GM19193 (cell line): ENCODE results near the gene DNAJC7.
A peak's percentile ranks its signal among the peaks of the same experiment; 100 is the strongest.

ENCODE experiments used
- POLR2A ChIP-seq: IDR thresholded peaks from 4 replicates; pipeline ENCODE4 v1.6.1; 2011; ENCODE audit not compliant: insufficient read depth, insufficient read length; ENCODE audit errors: extremely low read depth

The DNAJC7 gene

DNA sequence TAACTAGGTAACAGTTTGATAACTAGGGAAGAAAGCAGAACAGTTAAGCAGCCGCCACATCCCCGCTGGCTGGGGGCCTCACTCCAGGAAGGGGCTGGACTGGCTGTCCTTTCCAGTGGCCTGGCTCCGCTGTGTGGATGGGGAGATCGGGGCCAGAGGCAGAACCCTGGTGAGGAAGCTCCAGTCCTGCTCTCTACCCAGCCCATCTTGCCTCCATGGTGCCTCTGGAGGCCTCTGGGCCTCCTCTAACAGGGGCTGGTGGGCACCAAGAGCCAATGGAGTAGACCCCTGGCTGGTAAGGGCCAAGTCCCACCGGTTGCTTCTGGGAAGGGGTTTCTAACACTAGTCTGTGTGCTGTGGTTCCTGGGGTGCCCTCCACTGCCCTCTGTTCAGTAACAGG, 42.6 kb downstream of the DNAJC7 start:
- no peak for TF ChIP-seq POLR2A

- TF ChIP-seq POLR2A: no peak
These were observed 43.2 kb downstream of the DNAJC7 start for GRCh38 chr17:41974031-41974430.

- peak; percentile 3 for TF ChIP-seq POLR2A
These were observed 43.8 kb downstream of the DNAJC7 start for GRCh38 chr17:41973408-41973811.

DNA sequence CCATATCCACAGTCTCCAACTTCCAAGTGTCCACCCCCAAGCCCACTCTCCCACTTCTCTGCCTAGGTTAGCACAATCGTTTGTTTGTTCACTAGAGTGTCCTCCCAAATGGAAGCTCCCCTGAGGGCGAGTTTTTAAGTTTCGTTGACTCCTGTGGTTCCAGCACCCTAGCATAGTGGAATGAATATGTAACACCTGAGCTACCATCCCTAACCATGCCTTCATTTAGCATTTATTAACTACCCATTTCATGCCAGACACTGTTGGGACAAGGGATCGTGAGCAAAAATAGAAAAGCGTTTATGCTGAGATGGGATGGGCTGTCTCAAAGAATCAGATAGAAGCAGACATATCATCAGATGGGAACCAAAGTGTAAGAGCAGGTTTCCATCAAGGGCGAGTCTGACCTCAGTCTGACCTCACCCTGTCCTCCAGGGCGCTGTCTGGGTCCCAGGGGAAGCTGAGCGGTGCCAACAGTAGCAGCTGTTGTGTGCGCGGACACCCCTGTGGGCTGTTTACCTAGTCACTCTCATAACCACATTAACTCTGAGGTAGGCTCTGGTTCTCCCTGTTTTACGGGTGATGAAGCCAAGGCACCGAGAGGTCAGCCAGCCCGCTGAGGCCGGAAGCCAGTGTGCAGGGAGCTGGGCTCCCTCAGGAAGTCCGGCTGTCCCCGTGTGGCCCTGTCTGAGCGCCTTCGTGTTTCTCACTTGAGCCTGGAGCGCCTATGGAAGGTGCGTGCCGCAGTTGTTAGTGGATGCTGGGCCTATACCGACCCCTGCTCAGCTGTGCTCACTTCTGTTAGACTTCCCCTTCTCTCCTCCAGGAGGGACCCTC, 44.5 kb downstream of the DNAJC7 start:
- TF ChIP-seq POLR2A: peak; percentile 23

- peak; percentile 34 for TF ChIP-seq POLR2A
These were observed 45.3 kb downstream of the DNAJC7 start for GRCh38 chr17:41971721-41972523.

- peak; percentile 17 for TF ChIP-seq POLR2A
These were observed 46.3 kb downstream of the DNAJC7 start for GRCh38 chr17:41970901-41971331.

GRCh38 chr17:41968676-41969075, 48.6 kb downstream of the DNAJC7 start:
- TF ChIP-seq POLR2A: no peak

GRCh38 chr17:41967921-41968578, 49.2 kb downstream of the DNAJC7 start:
- no peak for TF ChIP-seq POLR2A

DNA sequence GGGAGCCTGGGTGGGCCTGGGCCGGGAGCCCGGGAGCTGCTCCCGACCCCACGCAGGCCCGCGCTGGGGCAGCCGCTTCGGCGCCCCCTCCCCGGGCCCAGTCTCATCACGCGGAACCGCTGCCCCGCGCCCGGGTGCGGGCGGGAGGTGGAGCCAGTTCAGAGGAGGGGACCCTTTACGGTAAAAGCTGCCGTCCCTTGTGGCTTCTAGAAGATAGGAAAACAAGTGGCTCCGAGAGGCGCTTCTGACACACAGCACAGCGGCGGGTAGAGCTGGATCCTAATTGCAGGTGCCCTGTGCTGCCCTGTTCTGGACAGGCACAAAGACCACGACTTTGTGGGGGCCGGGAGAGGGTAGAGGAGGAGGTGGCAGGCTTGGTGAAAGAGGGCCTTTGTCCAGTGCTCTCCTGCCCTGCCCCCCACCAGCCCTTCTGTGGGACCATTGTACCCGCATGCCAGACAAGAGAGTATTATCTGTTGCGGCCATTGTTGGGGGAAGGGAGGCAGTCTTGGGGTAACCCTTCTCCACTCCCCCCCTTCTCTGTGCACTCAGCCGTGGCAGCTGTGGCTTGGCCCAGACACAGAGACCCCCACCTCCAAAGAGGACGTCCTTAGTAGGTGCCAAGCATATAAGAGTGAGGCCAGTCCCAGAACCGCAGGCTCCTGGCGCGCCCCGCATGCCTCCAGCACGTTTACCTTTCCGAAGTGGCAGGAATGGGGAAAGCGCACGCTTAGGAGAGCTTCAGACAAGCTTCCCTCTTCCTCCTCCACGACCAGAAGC, 49.9 kb downstream of the DNAJC7 start:
- TF ChIP-seq POLR2A: no peak

- peak; percentile 88 for TF ChIP-seq POLR2A
These were observed 50.6 kb downstream of the DNAJC7 start, which contains the start of gene CNP for GRCh38 chr17:41966463-41967140. Gene CNP (plus strand): TSS chr17:41966795. CDS start chr17:41966885, 90 bp downstream.

- peak; percentile 2 for TF ChIP-seq POLR2A
These were observed 51.4 kb downstream of the DNAJC7 start for GRCh38 chr17:41965694-41966462.

GRCh38 chr17:41962768-41963434, 54.3 kb downstream of the DNAJC7 start:
- TF ChIP-seq POLR2A: no peak

- no peak for TF ChIP-seq POLR2A
These were observed 55.1 kb downstream of the DNAJC7 start for GRCh38 chr17:41962111-41962510.
